Upper lobe of left lung (tissue), 6 donors: ENCODE data around the gene GUCY1A1. TPM values are rescaled to one million over a fixed set of nuclear protein-coding genes. Genes with fewer than 3 reads are reported as not detected.

ENCODE experiments used
- ATAC-seq, 2 donors: fragments of 200-7000 bp; cut with Tn5 transposase; one replicate each; pipeline ENCODE4 v1.9.1; 2022; ENCODE audit warnings: mild to moderate bottlenecking in 2 of 2, moderate library complexity in 2 of 2; ENCODE audit not compliant: low FRiP score in 2 of 2
- DNase-seq, 2 donors: peaks; one replicate each; pipeline ENCODE4 v3.0.0-alpha.2; 2019 to 2020
- H3K27ac ChIP-seq, 4 donors: fragments of 200-600 bp; sonication (generic); one replicate each; pipeline ENCODE4 v1.5.1; 2016 to 2019
- H3K27me3 ChIP-seq, 4 donors: fragments of 200-600 bp; sonication (generic); one replicate each; pipeline ENCODE4 v1.5.1; 2017 to 2019
- H3K36me3 ChIP-seq, 4 donors: fragments of 200-600 bp; sonication (generic); one replicate each; pipeline ENCODE4 v1.5.1; 2016 to 2019
- H3K4me1 ChIP-seq, 4 donors: fragments of 200-600 bp; sonication (generic); one replicate each; pipeline ENCODE4 v1.5.1; 2018 to 2019
- H3K4me3 ChIP-seq, 4 donors: fragments of 200-600 bp; sonication (generic); one replicate each; pipeline ENCODE4 v1.5.1; 2017 to 2019; ENCODE audit warnings: mild to moderate bottlenecking in 2 of 4, moderate library complexity in 1 of 4
- H3K9me3 ChIP-seq, 4 donors: fragments of 200-600 bp; sonication (generic); one replicate each; pipeline ENCODE4 v1.5.1; 2018 to 2019
- CTCF ChIP-seq, 6 experiments: fragments of 450-650 bp in 4 of 6; fragments of 200-600 bp in 2 of 6; sonication (generic) in 2 of 6; IDR thresholded peaks; one replicate each; pipeline ENCODE4 v1.5.1; 2016 to 2019; ENCODE audit warnings: antibody characterized with exemption in 6 of 6
- EP300 ChIP-seq, 4 donors: sonication (generic); formaldehyde crosslinking; IDR thresholded peaks; one replicate each; pipeline ENCODE4 v1.5.1; 2017; ENCODE audit warnings: antibody characterized with exemption in 4 of 4, control low read depth in 2 of 4
- POLR2A ChIP-seq, 4 donors: fragments of 450-650 bp; IDR thresholded peaks; one replicate each; pipeline ENCODE4 v1.5.1; 2016 to 2017; ENCODE audit warnings: antibody characterized with exemption in 4 of 4, mild to moderate bottlenecking in 2 of 4
- POLR2AphosphoS5 ChIP-seq, 2 donors: sonication (generic); formaldehyde crosslinking; IDR thresholded peaks; one replicate each; pipeline ENCODE4 v1.5.1; 2017; ENCODE audit warnings: antibody characterized with exemption in 2 of 2
- WGBS, 2 donors: methylation state at CpG; one replicate each; pipeline ENCODE4 v1.1.5; 2017 to 2018; 5-methylcytosine and 5-hydroxymethylcytosine counted together
- total RNA-seq, 6 donors: library from RNA; depleted of rRNA in 4 of 6; stranded (reverse); fragments of >200 nt in 4 of 6; gene quantifications; one replicate each; pipeline versions ENCODE4 v1.1.0 to v1.2.1, GENCODE V29; 2016 to 2021
- donor health status: DM: no; HTN: no; CAD: no; lungs with moderate emphysema.
- donor health status: DM: no; HTN: yes; CAD: no; lungs with severe emphysema.

Gene GUCY1A1
- total RNA-seq, 6 donors from 2014 or later, result 19.0 to 67.1 (median 44.2) TPM

GRCh38 chr4:155701827-155702226 is 35.2 kb downstream of the GUCY1A1 start:
- Histone ChIP-seq H3K27ac (no peak overlapping the region), H3K4me1 (peaks cover 0 to 32% (median 10%) of the 10 kb centered on the region in 4 donors), H3K36me3 (peaks cover 0 to 5% (median 0%) of the 10 kb centered on the region in 4 donors), H3K9me3 (peaks cover 0 to 3% (median 0%) of the 10 kb centered on the region in 4 donors), H3K4me3 (no peak overlapping the region), H3K27me3 (no peaks in the 10 kb centered on the region)
- ATAC-seq (no peak), DNase-seq (no peak)
- 85 to 94% methylated on average over 2 of the region's 2 CpGs for WGBS, 2 donors
- TF ChIP-seq POLR2A (IDR thresholded peaks at IDR 0.05) (no peak), CTCF (IDR thresholded peaks at IDR 0.05) (no peak), EP300 (IDR thresholded peaks at IDR 0.05) (no peak), POLR2AphosphoS5 (IDR thresholded peaks at IDR 0.05) (no peak)

DNA sequence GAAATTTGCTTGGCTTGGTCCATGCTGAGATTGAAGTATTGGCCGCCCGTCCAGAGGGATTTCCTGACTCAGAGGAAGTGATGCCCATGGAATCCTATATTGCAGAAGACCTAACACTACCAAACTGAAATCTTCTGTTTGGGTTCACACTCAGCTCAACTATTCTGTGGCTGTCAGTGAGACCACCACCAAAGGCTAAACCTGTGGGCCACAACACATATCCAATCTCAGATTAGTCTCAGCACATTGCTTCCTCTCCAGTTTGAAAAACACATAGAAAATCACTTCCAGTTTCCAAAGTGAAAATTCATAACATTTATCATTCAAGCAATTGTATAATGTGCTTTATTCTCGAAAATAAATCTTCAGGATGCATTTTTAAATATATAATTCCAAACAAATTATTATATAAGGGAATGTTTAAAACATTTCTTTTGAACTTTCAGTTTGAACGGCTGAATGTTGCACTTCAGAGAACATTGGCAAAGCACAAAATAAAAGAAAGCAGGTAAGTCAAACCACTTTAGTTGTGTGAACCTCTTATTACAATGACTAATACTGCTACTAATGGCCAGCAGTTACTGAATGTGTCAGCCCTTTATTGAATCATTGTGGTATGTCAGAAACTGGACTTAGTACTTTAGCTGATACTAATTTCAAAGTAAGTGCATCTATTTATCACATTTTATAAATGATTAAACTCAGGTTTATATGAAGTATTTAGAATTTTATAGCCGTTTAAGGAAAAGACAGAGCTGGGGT is 37.0 kb downstream of the GUCY1A1 start:
- Histone ChIP-seq H3K27me3 (no peaks in the 10 kb centered on the region), H3K9me3 (peaks cover 0 to 3% (median 0%) of the 10 kb centered on the region in 4 donors), H3K4me3 (no peak overlapping the region), H3K27ac (peak overlapping the region in 1 of 4 donors; percentile 13), H3K4me1 (peaks cover 0 to 29% (median 12%) of the 10 kb centered on the region in 4 donors), H3K36me3 (peaks cover 0 to 5% (median 0%) of the 10 kb centered on the region in 4 donors)
- no peak for ATAC-seq
- no peak for TF ChIP-seq EP300 (IDR thresholded peaks at IDR 0.05)
- TF ChIP-seq POLR2A (IDR thresholded peaks at IDR 0.05), result no peak
- no peak for TF ChIP-seq POLR2AphosphoS5 (IDR thresholded peaks at IDR 0.05)
- no peak for TF ChIP-seq CTCF (IDR thresholded peaks at IDR 0.05)
- DNase-seq, result no peak
- 78 to 80% methylated on average over 5 of the region's 5 CpGs for WGBS, 2 donors

DNA sequence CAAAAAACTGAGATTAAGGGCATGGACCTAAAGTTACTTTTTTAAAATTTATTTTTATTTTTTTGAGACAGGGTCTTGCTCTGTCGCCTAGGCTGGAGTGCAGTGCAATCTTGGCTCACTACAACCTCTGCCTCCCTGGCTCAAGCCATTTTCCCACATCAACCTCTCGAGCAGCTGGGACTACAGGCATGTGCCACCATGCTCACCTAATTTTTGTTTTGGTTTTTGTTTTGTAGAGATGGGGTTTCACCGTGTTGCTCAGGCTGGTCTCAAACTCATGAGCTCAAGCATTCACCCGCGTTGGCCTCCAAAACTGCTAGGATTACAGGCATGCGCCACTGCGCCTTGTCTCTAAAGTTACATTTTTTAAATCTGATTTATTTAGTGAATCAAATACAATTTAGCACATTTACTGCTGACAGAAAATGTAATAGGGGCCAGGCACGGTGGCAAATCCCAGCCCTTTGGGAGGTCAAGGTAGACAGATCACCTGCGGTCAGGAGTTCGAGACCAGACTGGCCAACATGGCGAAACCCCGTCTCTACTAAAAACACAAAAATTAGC is 38.3 kb downstream of the GUCY1A1 start:
- H3K4me3 ChIP-seq, result no peak overlapping the region
- ATAC-seq (no peak), DNase-seq (no peak)
- TF ChIP-seq POLR2AphosphoS5 (IDR thresholded peaks at IDR 0.05) (no peak), EP300 (IDR thresholded peaks at IDR 0.05) (no peak), CTCF (IDR thresholded peaks at IDR 0.05) (no peak), POLR2A (IDR thresholded peaks at IDR 0.05) (no peak)
- H3K27me3 ChIP-seq, result no peaks in the 10 kb centered on the region
- WGBS, 2 donors, result 85 to 87% methylated on average over 12 of the region's 12 CpGs
- peaks cover 0 to 29% (median 12%) of the 10 kb centered on the region in 4 donors for H3K4me1 ChIP-seq
- H3K36me3 ChIP-seq, result no peaks in the 10 kb centered on the region
- H3K27ac ChIP-seq, result peak overlapping the region in 1 of 4 donors; percentile 13
- H3K9me3 ChIP-seq, result no peaks in the 10 kb centered on the region

- Histone ChIP-seq H3K4me1 (peaks cover 0 to 23% (median 11%) of the 10 kb centered on the region in 4 donors), H3K27ac (peak overlapping the region in 1 of 4 donors; percentile 19), H3K4me3 (no peak overlapping the region), H3K36me3 (no peaks in the 10 kb centered on the region), H3K27me3 (no peaks in the 10 kb centered on the region), H3K9me3 (no peaks in the 10 kb centered on the region)
- ATAC-seq (peak; percentile 53 to 61), DNase-seq (no peak)
- WGBS, 2 donors, result 24 to 38% methylated on average over 2 of the region's 2 CpGs
- TF ChIP-seq POLR2AphosphoS5 (IDR thresholded peaks at IDR 0.05) (peak in 1 of 2 donors; percentile 9), CTCF (IDR thresholded peaks at IDR 0.05) (no peak), EP300 (IDR thresholded peaks at IDR 0.05) (no peak), POLR2A (IDR thresholded peaks at IDR 0.05) (no peak)
Measured at GRCh38 chr4:155705664-155706063, 39.0 kb downstream of the GUCY1A1 start.
